ENCODE measurements around the gene MSX2. TPM values are rescaled to one million over a fixed set of nuclear protein-coding genes. Genes with fewer than 3 reads are reported as not detected.

MSX2 gene
- total RNA-seq, 1 experiment from 2014 or later = 8.5 TPM

- H3K27ac ChIP-seq (ENCODE audit: low read length) = no peak overlapping the region
Observed at GRCh38 chr5:174777111-174777510, 52.7 kb downstream of the MSX2 start.

GRCh38 chr5:174777583-174777982 is 53.2 kb downstream of the MSX2 start:
- H3K27me3 ChIP-seq (ENCODE audit: control insufficient read depth, insufficient read depth, low read length) = peaks cover 19% of the 10 kb centered on the region
- DNase-seq (ENCODE audit: low read depth, low spot score) = no peak
- no peak overlapping the region for H3K27ac ChIP-seq (ENCODE audit: low read length)
- ATAC-seq = no peak
- intact Hi-C loops (cut with micrococcal nuclease; ENCODE audit: unreplicated experiment) = no loop called here
- H3K4me3 ChIP-seq (ENCODE audit: low read depth in 2 of 2, low read length in 2 of 2) = no peak overlapping the region
- in situ Hi-C loops (cut with HindIII; ENCODE audit: low pct_unique_long_range_greater_than_20kb, low sequenced_read_pairs) = no loop called here
- no peaks in the 10 kb centered on the region for H3K4me1 ChIP-seq (ENCODE audit: control insufficient read depth, insufficient read depth, low read length)
- CTCF ChIA-PET = interaction anchor here (0.5 to 1.7 kb wide), 2 partner anchors 16 to 359 kb away, joined by 5 to 11 read pairs; no protein-coding TSS in a partner anchor
- H3K36me3 ChIP-seq (ENCODE audit: control insufficient read depth, insufficient read depth, low read length) = no peaks in the 10 kb centered on the region
- H3K9me3 ChIP-seq (ENCODE audit: control insufficient read depth, insufficient read depth, low read depth, low read length) = no peaks in the 10 kb centered on the region
- TF ChIP-seq CTCF (IDR thresholded peaks at IDR 0.05) (no peak), POLR2AphosphoS5 (IDR thresholded peaks at IDR 0.05; ENCODE audit: low read depth, low read length) (no peak), SIN3A (IDR thresholded peaks at IDR 0.05; ENCODE audit: borderline replicate concordance, insufficient read depth, low read depth, low read length) (no peak), REST (IDR thresholded peaks at IDR 0.05; ENCODE audit: insufficient read depth in 1 of 2, low read depth in 2 of 2, low read length in 1 of 2) (no peak), TCF7L2 (IDR thresholded peaks at IDR 0.05; ENCODE audit: low read depth, low read length) (no peak)
- BruUV-seq (replicated peaks) = no TSS peak
- POLR2A ChIA-PET = no interaction called here

More at GRCh38 chr5:174777111-174777510, 52.7 kb downstream of the MSX2 start:
- ChIA-PET CTCF (interaction anchor here (1.7 kb wide), 1 partner anchor 16 kb away, joined by 5 read pairs; no protein-coding TSS in a partner anchor), POLR2A (no interaction called here)
- ATAC-seq (no peak), DNase-seq (ENCODE audit: low read depth, low spot score) (no peak)
- in situ Hi-C loops (cut with HindIII; ENCODE audit: low pct_unique_long_range_greater_than_20kb, low sequenced_read_pairs) (no loop called here), intact Hi-C loops (cut with micrococcal nuclease; ENCODE audit: unreplicated experiment) (no loop called here)
- Histone ChIP-seq H3K27me3 (ENCODE audit: control insufficient read depth, insufficient read depth, low read length) (peaks cover 19% of the 10 kb centered on the region), H3K4me1 (ENCODE audit: control insufficient read depth, insufficient read depth, low read length) (no peaks in the 10 kb centered on the region), H3K36me3 (ENCODE audit: control insufficient read depth, insufficient read depth, low read length) (no peaks in the 10 kb centered on the region), H3K9me3 (ENCODE audit: control insufficient read depth, insufficient read depth, low read depth, low read length) (no peaks in the 10 kb centered on the region), H3K4me3 (ENCODE audit: low read depth in 2 of 2, low read length in 2 of 2) (no peak overlapping the region)
- BruUV-seq (replicated peaks) = no TSS peak
- TF ChIP-seq POLR2AphosphoS5 (IDR thresholded peaks at IDR 0.05; ENCODE audit: low read depth, low read length) (no peak), REST (IDR thresholded peaks at IDR 0.05; ENCODE audit: insufficient read depth in 1 of 2, low read depth in 2 of 2, low read length in 1 of 2) (no peak), TCF7L2 (IDR thresholded peaks at IDR 0.05; ENCODE audit: low read depth, low read length) (no peak), SIN3A (IDR thresholded peaks at IDR 0.05; ENCODE audit: borderline replicate concordance, insufficient read depth, low read depth, low read length) (no peak), CTCF (IDR thresholded peaks at IDR 0.05) (no peak)
